ENCODE data around the gene RAP1GAP. TPM values are rescaled to one million over a fixed set of nuclear protein-coding genes. Genes with fewer than 3 reads are reported as not detected.
A peak's percentile ranks its signal among the peaks of the same experiment; 100 is the strongest.

RAP1GAP gene
- total RNA-seq, 2 donors from 2014 or later = 46.5 to 104 TPM

- H3K36me3 ChIP-seq (replicated peaks in 1 of 2; ENCODE audit: insufficient read depth in 1 of 2, low read depth in 2 of 2) = no peaks in the 10 kb centered on the region
- H3K4me3 ChIP-seq = no peak overlapping the region
- 87% methylated on average over 5 of the region's 5 CpGs; no CpG with 5 or more reads in 1 of the 2 donors for WGBS, 2 donors
- ATAC-seq (no peak), DNase-seq (no peak)
- H3K27me3 ChIP-seq = no peaks in the 10 kb centered on the region
- intact Hi-C loops (cut with DNase I) = no loop called here
- H3K9me3 ChIP-seq = no peaks in the 10 kb centered on the region
- TF ChIP-seq CTCF (IDR thresholded peaks at IDR 0.05) (no peak), POLR2A (IDR thresholded peaks at IDR 0.05) (no peak)
- no peak overlapping the region for H3K27ac ChIP-seq
- H3K4me1 ChIP-seq = peaks cover 26% of the 10 kb centered on the region
These were observed 81.6 kb downstream of the RAP1GAP start for GRCh38 chr1:21587602-21587953.

GRCh38 chr1:21586846-21587601, 82.1 kb downstream of the RAP1GAP start:
- 46 to 53% methylated on average over 8 to 24 of the region's 24 CpGs for WGBS, 2 donors
- ATAC-seq = peak; percentile 73
- intact Hi-C loops (cut with DNase I) = no loop called here
- H3K27me3 ChIP-seq = no peaks in the 10 kb centered on the region
- H3K36me3 ChIP-seq (replicated peaks in 1 of 2; ENCODE audit: insufficient read depth in 1 of 2, low read depth in 2 of 2) = no peaks in the 10 kb centered on the region
- TF ChIP-seq POLR2A (IDR thresholded peaks at IDR 0.05) (no peak), CTCF (IDR thresholded peaks at IDR 0.05) (peak in 1 of 7 experiments; percentile 7)
- H3K9me3 ChIP-seq = no peaks in the 10 kb centered on the region
- no peak overlapping the region for H3K4me3 ChIP-seq
- H3K27ac ChIP-seq = peak overlapping the region in 1 of 4 donors; percentile 5
- DNase-seq = peak; percentile 49 to 85 (median 64)
- H3K4me1 ChIP-seq = peaks cover 26% of the 10 kb centered on the region

GRCh38 chr1:21586222-21586621, 82.9 kb downstream of the RAP1GAP start:
- Histone ChIP-seq H3K4me3 (no peak overlapping the region), H3K36me3 (replicated peaks in 1 of 2; ENCODE audit: insufficient read depth in 1 of 2, low read depth in 2 of 2) (no peaks in the 10 kb centered on the region), H3K9me3 (no peaks in the 10 kb centered on the region), H3K27ac (no peak overlapping the region), H3K4me1 (peaks cover 25% of the 10 kb centered on the region), H3K27me3 (no peaks in the 10 kb centered on the region)
- WGBS, 2 donors = 65 to 93% methylated on average over 6 to 12 of the region's 12 CpGs
- ATAC-seq (no peak), DNase-seq (no peak)
- intact Hi-C loops (cut with DNase I) = no loop called here
- TF ChIP-seq POLR2A (IDR thresholded peaks at IDR 0.05) (no peak), CTCF (IDR thresholded peaks at IDR 0.05) (no peak)

GRCh38 chr1:21585037-21585436, 84.1 kb downstream of the RAP1GAP start:
- Histone ChIP-seq H3K4me3 (no peak overlapping the region), H3K27ac (peak overlapping the region in 1 of 4 donors; percentile 3), H3K27me3 (no peaks in the 10 kb centered on the region), H3K36me3 (replicated peaks in 1 of 2; ENCODE audit: insufficient read depth in 1 of 2, low read depth in 2 of 2) (no peaks in the 10 kb centered on the region), H3K4me1 (peaks cover 13% of the 10 kb centered on the region), H3K9me3 (no peaks in the 10 kb centered on the region)
- DNase-seq (no peak), ATAC-seq (no peak)
- TF ChIP-seq POLR2A (IDR thresholded peaks at IDR 0.05) (no peak), CTCF (IDR thresholded peaks at IDR 0.05) (no peak)
- intact Hi-C loops (cut with DNase I) = no loop called here
- 77 to 78% methylated on average over 9 of the region's 9 CpGs for WGBS, 2 donors

GRCh38 chr1:21584096-21584495, 85.1 kb downstream of the RAP1GAP start:
- no peak overlapping the region for H3K27ac ChIP-seq
- DNase-seq = no peak
- peaks cover 12% of the 10 kb centered on the region for H3K4me1 ChIP-seq
- H3K9me3 ChIP-seq = no peaks in the 10 kb centered on the region
- no peaks in the 10 kb centered on the region for H3K36me3 ChIP-seq (replicated peaks in 1 of 2; ENCODE audit: insufficient read depth in 1 of 2, low read depth in 2 of 2)
- H3K27me3 ChIP-seq = no peaks in the 10 kb centered on the region
- ATAC-seq = peak; percentile 8
- H3K4me3 ChIP-seq = no peak overlapping the region
- intact Hi-C loops (cut with DNase I) = no loop called here
- WGBS, 2 donors = 76 to 84% methylated on average over 10 of the region's 10 CpGs
- TF ChIP-seq CTCF (IDR thresholded peaks at IDR 0.05) = no peak
- peak in 1 of 3 donors; percentile 12 for TF ChIP-seq POLR2A (IDR thresholded peaks at IDR 0.05)
